Measurements from ENCODE around the gene LGALS4.
"Not testable (repeated sequence)": the region's sequence is repeated elsewhere in the genome, so short reads cannot be mapped to it uniquely, and the experiment has no call there.

LGALS4 gene

GRCh38 chr19:38799104-38799503, 13.6 kb downstream of the LGALS4 start:
- no peak overlapping the region for H3K27ac ChIP-seq (ENCODE audit: low read depth, low read length)
- H3K36me3 ChIP-seq (ENCODE audit: control insufficient read depth in 1 of 2, insufficient read depth in 2 of 2, low read length in 2 of 2), result peaks cover 24 to 33% of the 10 kb centered on the region in 2 donors
- H3K9me3 ChIP-seq (ENCODE audit: control insufficient read depth in 1 of 2, low read length in 2 of 2), result no peaks in the 10 kb centered on the region
- no peak overlapping the region for H3K9ac ChIP-seq (ENCODE audit: low read depth in 1 of 2, low read length in 2 of 2)
- no peaks in the 10 kb centered on the region for H3K27me3 ChIP-seq (ENCODE audit: control insufficient read depth in 1 of 2, insufficient read depth in 2 of 2, low read length in 2 of 2)
- H3K4me3 ChIP-seq (ENCODE audit: low read depth in 1 of 2, low read length in 2 of 2), result no peak overlapping the region
- no peaks in the 10 kb centered on the region for H3K4me1 ChIP-seq (ENCODE audit: control insufficient read depth in 1 of 2, insufficient read depth in 2 of 2, low read length in 2 of 2)

DNA sequence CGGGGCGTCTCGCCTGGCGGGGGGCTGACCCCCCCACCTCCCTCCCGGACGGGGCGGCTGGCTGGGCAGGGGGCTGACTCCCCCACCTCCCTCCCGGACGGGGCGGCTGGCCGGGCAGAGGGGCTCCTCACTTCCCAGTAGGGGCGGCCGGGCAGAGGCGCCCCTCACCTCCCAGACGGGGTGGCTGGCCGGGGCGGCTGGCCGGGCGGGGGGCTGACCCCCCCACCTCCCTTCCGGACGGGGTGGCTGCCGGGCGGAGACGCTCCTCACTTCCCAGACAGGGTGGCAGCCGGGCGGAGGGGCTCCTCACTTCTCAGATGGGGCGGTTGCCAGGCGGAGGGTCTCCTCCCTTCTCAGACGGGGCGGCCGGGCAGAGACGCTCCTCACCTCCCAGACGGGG, 15.0 kb downstream of the LGALS4 start:
- H3K9ac ChIP-seq (ENCODE audit: low read depth in 1 of 2, low read length in 2 of 2); H3K27me3 ChIP-seq (ENCODE audit: control insufficient read depth in 1 of 2, insufficient read depth in 2 of 2, low read length in 2 of 2); H3K9me3 ChIP-seq (ENCODE audit: control insufficient read depth in 1 of 2, low read length in 2 of 2); H3K4me3 ChIP-seq (ENCODE audit: low read depth in 1 of 2, low read length in 2 of 2); H3K27ac ChIP-seq (ENCODE audit: low read depth, low read length); H3K4me1 ChIP-seq (ENCODE audit: control insufficient read depth in 1 of 2, insufficient read depth in 2 of 2, low read length in 2 of 2): not testable (repeated sequence)
- H3K36me3 ChIP-seq (ENCODE audit: control insufficient read depth in 1 of 2, insufficient read depth in 2 of 2, low read length in 2 of 2), result peaks cover 13 to 22% of the 10 kb centered on the region in 2 donors

GRCh38 chr19:38796154-38796553, 16.6 kb downstream of the LGALS4 start:
- Histone ChIP-seq H3K27me3 (ENCODE audit: control insufficient read depth in 1 of 2, insufficient read depth in 2 of 2, low read length in 2 of 2) (no peaks in the 10 kb centered on the region), H3K27ac (ENCODE audit: low read depth, low read length) (no peak overlapping the region), H3K4me1 (ENCODE audit: control insufficient read depth in 1 of 2, insufficient read depth in 2 of 2, low read length in 2 of 2) (peaks cover 0 to 7% of the 10 kb centered on the region in 2 donors), H3K9me3 (ENCODE audit: control insufficient read depth in 1 of 2, low read length in 2 of 2) (no peaks in the 10 kb centered on the region), H3K36me3 (ENCODE audit: control insufficient read depth in 1 of 2, insufficient read depth in 2 of 2, low read length in 2 of 2) (peaks cover 0 to 7% of the 10 kb centered on the region in 2 donors), H3K4me3 (ENCODE audit: low read depth in 1 of 2, low read length in 2 of 2) (no peak overlapping the region), H3K9ac (ENCODE audit: low read depth in 1 of 2, low read length in 2 of 2) (no peak overlapping the region)

GRCh38 chr19:38795549-38795948, 17.2 kb downstream of the LGALS4 start:
- H3K4me1 ChIP-seq (ENCODE audit: control insufficient read depth in 1 of 2, insufficient read depth in 2 of 2, low read length in 2 of 2), result peaks cover 0 to 7% of the 10 kb centered on the region in 2 donors
- H3K36me3 ChIP-seq (ENCODE audit: control insufficient read depth in 1 of 2, insufficient read depth in 2 of 2, low read length in 2 of 2), result peaks cover 0 to under 1% of the 10 kb centered on the region in 2 donors
- H3K4me3 ChIP-seq (ENCODE audit: low read depth in 1 of 2, low read length in 2 of 2), result no peak overlapping the region
- no peaks in the 10 kb centered on the region for H3K27me3 ChIP-seq (ENCODE audit: control insufficient read depth in 1 of 2, insufficient read depth in 2 of 2, low read length in 2 of 2)
- no peak overlapping the region for H3K9ac ChIP-seq (ENCODE audit: low read depth in 1 of 2, low read length in 2 of 2)
- no peak overlapping the region for H3K27ac ChIP-seq (ENCODE audit: low read depth, low read length)
- no peaks in the 10 kb centered on the region for H3K9me3 ChIP-seq (ENCODE audit: control insufficient read depth in 1 of 2, low read length in 2 of 2)

DNA sequence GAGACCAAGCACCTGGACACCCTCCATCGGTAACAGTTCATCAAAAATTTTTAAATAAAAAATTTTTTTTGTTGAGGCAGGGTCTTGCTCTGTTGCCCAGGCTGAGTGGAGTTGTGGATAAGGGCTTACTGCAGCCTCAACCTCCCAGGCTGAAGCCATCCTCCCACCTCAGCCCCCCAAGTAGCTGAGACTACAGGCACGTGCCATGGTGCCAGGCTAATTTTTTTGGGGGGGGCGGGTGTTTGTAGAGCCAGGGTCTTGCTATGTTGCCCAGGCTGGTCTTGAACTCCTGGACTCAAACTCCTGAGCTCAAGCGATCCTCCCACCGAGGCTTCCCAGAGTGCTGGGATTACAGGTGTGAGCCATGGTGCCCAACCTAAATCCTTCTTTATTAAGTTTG, 19.1 kb downstream of the LGALS4 start:
- H3K4me1 ChIP-seq (ENCODE audit: control insufficient read depth in 1 of 2, insufficient read depth in 2 of 2, low read length in 2 of 2), result peaks cover 0 to 7% of the 10 kb centered on the region in 2 donors
- H3K27ac ChIP-seq (ENCODE audit: low read depth, low read length), result no peak overlapping the region
- H3K27me3 ChIP-seq (ENCODE audit: control insufficient read depth in 1 of 2, insufficient read depth in 2 of 2, low read length in 2 of 2), result no peaks in the 10 kb centered on the region
- H3K4me3 ChIP-seq (ENCODE audit: low read depth in 1 of 2, low read length in 2 of 2), result no peak overlapping the region
- no peaks in the 10 kb centered on the region for H3K36me3 ChIP-seq (ENCODE audit: control insufficient read depth in 1 of 2, insufficient read depth in 2 of 2, low read length in 2 of 2)
- H3K9ac ChIP-seq (ENCODE audit: low read depth in 1 of 2, low read length in 2 of 2), result no peak overlapping the region
- H3K9me3 ChIP-seq (ENCODE audit: control insufficient read depth in 1 of 2, low read length in 2 of 2), result no peaks in the 10 kb centered on the region

DNA sequence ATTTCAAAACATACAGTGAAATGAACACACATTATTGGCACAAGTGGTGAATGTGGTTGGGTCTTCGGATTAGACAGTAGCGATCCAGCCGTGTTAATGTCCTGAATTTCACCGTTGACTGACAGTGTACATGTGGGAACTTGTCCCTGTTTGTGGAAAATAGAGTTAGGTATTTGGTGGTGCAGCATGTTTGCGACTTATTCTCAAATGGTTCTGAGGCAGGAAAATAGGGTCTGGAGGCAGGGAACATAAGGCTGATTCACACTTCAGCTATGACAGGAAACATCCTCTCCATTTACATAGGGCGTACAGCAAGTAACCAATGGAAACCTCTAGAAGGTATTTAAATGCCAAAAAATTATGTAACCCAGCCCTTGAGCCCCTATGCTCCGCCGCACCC, 19.6 kb downstream of the LGALS4 start:
- Histone ChIP-seq H3K9ac (ENCODE audit: low read depth in 1 of 2, low read length in 2 of 2) (no peak overlapping the region), H3K27ac (ENCODE audit: low read depth, low read length) (no peak overlapping the region), H3K36me3 (ENCODE audit: control insufficient read depth in 1 of 2, insufficient read depth in 2 of 2, low read length in 2 of 2) (no peaks in the 10 kb centered on the region), H3K4me1 (ENCODE audit: control insufficient read depth in 1 of 2, insufficient read depth in 2 of 2, low read length in 2 of 2) (peaks cover 0 to 7% of the 10 kb centered on the region in 2 donors), H3K4me3 (ENCODE audit: low read depth in 1 of 2, low read length in 2 of 2) (no peak overlapping the region), H3K9me3 (ENCODE audit: control insufficient read depth in 1 of 2, low read length in 2 of 2) (no peaks in the 10 kb centered on the region), H3K27me3 (ENCODE audit: control insufficient read depth in 1 of 2, insufficient read depth in 2 of 2, low read length in 2 of 2) (no peaks in the 10 kb centered on the region)

DNA sequence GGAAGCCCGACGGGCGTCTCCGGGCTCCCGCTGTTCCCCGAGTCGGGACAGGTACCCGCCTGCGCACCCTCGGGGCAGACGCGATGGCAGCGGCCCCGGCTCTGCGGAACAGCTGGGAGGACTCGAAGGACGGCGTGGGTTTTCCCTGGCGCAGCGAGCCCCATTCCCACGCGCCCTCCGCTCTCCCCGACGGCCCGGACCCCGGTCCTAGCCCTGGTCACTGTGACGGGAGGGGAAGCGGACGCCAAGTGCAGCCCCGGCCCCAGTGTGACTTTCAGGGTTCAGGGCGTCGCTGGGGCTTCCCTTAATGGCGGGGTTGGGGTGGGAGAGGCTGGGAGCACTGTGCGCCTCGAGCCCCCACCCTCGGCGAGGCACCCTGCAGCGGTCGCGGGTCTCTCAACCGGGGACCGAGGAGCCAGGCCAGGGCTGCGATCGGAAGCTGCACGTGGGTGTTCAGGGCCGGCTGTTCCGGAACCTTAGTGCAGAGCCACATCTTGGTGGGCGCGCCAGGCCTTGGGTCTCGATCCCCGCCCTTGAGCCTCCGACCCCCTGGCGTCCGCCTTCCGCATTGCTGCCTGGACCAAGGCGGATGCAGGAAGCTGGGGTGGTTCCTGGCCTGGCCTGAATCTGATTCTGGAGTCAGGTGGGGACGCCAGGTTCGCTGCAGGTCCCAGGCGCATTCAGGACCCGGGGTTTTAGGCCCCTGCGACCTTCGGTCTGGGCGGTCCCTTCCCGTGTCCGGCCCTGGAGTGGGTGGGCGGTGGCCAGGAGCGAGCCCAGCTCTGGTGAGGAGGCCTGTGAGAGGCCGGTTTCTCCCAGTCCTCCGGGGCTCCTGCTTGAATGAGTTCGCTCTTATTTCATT, 20.3 kb downstream of the LGALS4 start:
- Histone ChIP-seq H3K27me3 (ENCODE audit: control insufficient read depth in 1 of 2, insufficient read depth in 2 of 2, low read length in 2 of 2) (no peaks in the 10 kb centered on the region), H3K27ac (ENCODE audit: low read depth, low read length) (no peak overlapping the region), H3K9ac (ENCODE audit: low read depth in 1 of 2, low read length in 2 of 2) (peak overlapping the region in 1 of 2 donors; percentile 12), H3K4me1 (ENCODE audit: control insufficient read depth in 1 of 2, insufficient read depth in 2 of 2, low read length in 2 of 2) (peaks cover 0 to 7% of the 10 kb centered on the region in 2 donors), H3K36me3 (ENCODE audit: control insufficient read depth in 1 of 2, insufficient read depth in 2 of 2, low read length in 2 of 2) (no peaks in the 10 kb centered on the region), H3K9me3 (ENCODE audit: control insufficient read depth in 1 of 2, low read length in 2 of 2) (no peaks in the 10 kb centered on the region), H3K4me3 (ENCODE audit: low read depth in 1 of 2, low read length in 2 of 2) (peak overlapping the region in 1 of 2 donors; percentile 53)

GRCh38 chr19:38791451-38792064, 21.2 kb downstream of the LGALS4 start:
- not testable (repeated sequence) for H3K4me1 ChIP-seq (ENCODE audit: control insufficient read depth in 1 of 2, insufficient read depth in 2 of 2, low read length in 2 of 2); H3K9ac ChIP-seq (ENCODE audit: low read depth in 1 of 2, low read length in 2 of 2); H3K9me3 ChIP-seq (ENCODE audit: control insufficient read depth in 1 of 2, low read length in 2 of 2); H3K27ac ChIP-seq (ENCODE audit: low read depth, low read length); H3K27me3 ChIP-seq (ENCODE audit: control insufficient read depth in 1 of 2, insufficient read depth in 2 of 2, low read length in 2 of 2); H3K36me3 ChIP-seq (ENCODE audit: control insufficient read depth in 1 of 2, insufficient read depth in 2 of 2, low read length in 2 of 2)
- H3K4me3 ChIP-seq (ENCODE audit: low read depth in 1 of 2, low read length in 2 of 2), result peak overlapping the region in 1 of 2 donors; percentile 43

- H3K4me3 ChIP-seq (ENCODE audit: low read depth in 1 of 2, low read length in 2 of 2), result peak overlapping the region in 1 of 2 donors; percentile 43
- not testable (repeated sequence) for H3K4me1 ChIP-seq (ENCODE audit: control insufficient read depth in 1 of 2, insufficient read depth in 2 of 2, low read length in 2 of 2); H3K27ac ChIP-seq (ENCODE audit: low read depth, low read length)
Measured at GRCh38 chr19:38790507-38791403, 22.0 kb downstream of the LGALS4 start.

More at GRCh38 chr19:38790507-38791403, 22.0 kb downstream of the LGALS4 start:
- H3K36me3 ChIP-seq (ENCODE audit: control insufficient read depth in 1 of 2, insufficient read depth in 2 of 2, low read length in 2 of 2); H3K9ac ChIP-seq (ENCODE audit: low read depth in 1 of 2, low read length in 2 of 2); H3K9me3 ChIP-seq (ENCODE audit: control insufficient read depth in 1 of 2, low read length in 2 of 2); H3K27me3 ChIP-seq (ENCODE audit: control insufficient read depth in 1 of 2, insufficient read depth in 2 of 2, low read length in 2 of 2): not testable (repeated sequence)

Data from duodenal mucosa (tissue), 2 donors.